8988T (cell line): ENCODE data around the gene BCHE.

Experiments used
- DNase-seq: peaks from one replicate; pipeline ENCODE4 v3.0.0; 2011

BCHE gene

DNA sequence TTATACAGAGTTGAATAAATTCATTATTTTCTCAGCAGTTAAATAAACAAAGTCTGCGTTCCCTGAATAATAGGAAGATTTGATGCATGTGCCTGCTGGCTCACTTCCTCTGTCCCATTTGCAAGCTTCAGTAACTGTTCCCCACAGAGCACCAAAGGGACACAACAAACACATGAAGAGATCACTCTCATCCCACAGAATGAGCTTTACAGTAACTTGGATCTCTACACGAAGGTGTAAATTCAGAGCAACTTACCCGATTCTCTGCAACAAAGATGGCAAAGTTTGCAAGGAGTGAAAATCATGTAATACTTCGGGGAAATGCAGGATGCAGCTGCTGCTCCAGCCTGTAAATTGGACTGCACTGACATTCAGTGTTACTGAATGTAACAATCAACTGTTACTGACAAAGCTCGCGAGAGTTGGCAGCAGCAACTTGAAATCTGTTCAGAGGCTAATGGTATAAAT is at the start of gene BCHE:
TSS of gene BCHE (minus strand) at position 366 of the 468 bp plus-strand sequence. CDS start 6,390 bp downstream, outside the sequence.
- DNase-seq, result no peak

DNA sequence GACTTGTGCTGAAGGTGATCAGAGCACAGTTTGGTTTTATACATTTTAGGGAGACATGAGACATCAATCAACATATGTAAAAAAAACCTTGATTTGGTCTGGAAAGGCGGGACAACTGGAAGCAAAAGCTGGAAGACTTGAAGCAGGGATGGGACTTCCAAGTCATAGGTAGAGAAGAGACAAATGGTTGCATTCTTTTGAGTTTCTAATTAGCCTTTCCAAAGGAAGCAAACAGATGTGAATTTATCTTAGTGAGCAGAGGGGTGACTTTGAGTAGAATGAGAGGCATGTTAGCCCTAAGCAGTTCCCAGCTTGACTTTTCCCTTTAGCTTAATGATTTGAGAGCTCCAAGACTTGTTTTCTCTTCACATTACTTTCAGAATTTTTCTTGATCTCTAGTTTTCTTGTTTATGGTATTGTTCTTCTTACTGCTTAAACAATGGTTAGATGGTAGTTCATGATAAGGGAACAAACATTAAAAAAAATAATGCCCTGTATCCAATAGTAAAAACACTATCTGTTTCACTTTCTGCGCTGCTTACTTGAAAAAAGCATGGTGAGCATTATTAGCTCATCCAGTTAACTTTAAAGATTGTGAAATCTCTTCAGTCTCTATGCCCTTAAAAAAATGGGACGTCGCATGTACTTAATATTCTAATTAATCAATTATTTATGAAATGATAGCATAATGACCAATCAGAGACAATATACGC is 48.5 kb upstream of the BCHE start:
- no peak for DNase-seq

DNA sequence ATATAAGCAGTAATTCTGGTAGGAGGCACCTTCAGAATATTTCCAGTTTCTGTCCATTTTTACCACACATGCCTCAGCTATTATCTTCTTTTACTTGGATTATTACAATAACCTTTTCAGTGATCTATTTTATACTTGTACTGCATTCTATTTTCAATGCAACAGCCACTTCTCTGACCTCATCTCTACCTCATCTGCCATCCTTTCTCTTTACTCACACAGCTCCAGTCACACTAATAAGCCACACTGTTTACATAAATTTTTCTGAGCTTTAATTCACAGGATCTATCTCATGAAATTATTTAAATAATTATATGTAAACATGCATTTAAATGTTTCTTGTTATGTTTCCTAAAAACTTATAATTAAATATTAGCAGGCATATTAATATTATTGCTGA is 47.3 kb upstream of the BCHE start:
- DNase-seq, result no peak

DNA sequence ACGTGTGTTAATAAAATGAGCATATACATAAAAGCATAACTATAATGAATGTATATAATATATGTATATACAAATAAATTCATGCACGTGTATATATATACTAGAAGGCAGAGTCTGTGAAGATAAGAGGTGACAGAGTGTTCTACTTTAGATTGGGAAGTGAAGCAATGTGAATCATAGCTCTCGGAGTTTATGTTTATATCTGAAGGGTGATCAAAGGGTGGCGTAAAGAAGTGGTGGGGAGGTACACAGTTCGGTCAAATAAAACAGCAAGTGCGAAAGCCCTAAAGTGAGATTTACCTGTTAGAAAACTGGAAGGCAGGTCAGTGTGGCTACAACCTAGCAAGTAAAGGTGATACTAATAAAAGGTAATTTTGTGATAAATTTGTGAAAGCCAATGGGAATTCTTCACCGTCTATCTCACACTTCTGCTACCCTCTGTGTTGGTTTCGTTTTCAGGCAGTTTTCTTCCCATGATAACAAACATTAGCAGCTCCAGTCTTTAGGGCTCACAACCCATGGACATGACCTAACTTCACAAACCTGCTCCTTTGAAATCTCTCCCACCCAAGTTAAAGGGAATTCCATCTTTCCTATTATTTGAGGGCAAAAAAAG is 46.7 kb upstream of the BCHE start:
- DNase-seq, result no peak

DNA sequence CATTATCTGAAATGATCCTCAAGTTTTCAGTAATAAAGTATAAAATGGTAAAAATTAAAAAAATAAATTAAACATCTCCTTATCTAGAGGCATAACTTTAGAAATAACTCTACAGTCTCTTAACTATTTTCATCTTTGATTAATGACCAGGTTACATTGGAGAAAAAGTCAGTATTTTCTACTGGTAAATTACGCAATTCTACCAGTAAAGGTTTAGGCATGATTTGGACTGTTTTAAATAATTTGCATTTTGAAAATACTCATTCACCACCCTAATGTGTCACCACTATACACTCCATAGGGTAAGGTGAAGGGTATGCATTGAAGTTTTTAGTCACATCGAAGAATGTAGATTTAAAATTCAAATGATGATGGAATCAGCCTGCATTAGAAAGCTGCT is 45.9 kb upstream of the BCHE start:
- no peak for DNase-seq

DNA sequence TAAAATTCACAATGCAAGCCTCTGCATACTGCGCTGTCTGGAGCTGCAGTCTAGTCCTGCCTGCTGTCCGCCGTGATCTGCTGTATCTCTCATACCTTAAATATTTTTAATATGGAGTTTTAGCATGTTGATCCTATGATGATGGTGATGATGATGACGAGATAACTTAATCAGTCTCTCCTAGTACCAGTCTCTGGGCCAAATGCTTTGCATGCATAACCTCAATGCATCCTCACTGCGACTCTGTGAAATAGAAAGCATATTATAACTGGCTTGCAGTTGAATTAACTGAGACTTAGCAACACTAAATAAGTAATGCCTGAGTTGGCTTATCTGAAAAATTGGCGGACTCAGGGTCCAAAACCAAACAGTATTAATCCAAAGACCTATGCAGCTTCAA is 38.4 kb upstream of the BCHE start:
- DNase-seq, result no peak

DNA sequence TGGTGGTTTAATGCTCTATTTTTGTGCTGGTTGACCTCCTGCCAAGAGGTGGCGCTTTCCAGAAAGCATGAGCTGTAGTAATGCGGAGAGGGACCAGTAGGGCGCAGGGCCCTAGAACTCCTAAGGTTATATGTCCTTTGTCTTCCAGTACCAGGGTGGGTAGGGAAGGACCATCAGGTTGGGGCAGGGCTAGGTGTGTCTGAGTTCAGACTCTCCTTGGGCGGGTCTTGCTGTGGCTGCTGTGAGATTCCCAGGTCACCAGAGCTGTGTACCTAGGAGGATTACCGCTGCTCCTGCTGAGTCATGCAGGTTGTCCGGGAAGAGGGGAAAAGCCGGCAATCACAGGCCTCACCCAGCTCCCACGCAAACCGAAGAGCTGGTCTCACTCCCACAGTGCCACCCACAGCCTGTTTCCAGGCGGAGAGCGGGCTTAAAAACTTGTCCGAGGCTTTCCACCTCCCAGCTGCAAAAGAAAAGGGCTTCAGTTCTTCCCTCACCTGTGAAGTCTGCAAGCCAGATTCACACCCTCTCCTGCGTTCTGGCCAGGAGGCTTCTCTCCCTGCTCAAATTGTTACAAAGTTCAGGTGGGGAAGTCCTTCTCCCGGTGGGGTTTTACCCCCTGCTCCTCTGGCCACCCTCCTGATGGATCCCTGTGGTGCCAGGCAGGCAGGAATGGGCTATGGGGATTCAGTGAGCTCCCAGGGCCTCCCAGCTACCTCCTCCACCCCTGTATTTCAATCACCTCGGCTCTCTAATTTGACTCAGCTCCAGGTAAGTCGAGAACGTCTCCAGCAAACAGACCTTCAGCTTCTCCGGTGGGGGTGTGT is 37.7 kb upstream of the BCHE start:
- no peak for DNase-seq

DNA sequence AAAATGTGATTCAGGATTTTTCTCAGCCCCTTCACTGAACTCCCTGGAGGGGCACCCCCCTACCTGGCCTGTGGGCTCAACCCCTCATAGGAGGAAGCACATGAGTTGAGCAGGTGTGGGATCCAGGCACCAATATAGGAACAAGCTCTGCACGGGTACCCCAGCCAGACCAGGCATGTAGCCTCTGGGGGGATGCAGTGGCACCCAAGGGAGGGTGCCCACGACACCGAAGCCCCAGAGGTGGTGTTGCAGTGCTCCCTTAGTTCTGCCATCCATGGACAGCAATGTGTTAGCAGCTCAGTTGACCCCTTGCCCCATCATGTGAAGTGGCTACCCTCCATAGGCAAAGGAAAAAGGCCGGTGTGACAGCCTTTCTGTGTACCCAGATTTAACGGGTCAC is 30.9 kb upstream of the BCHE start:
- DNase-seq, result no peak

DNA sequence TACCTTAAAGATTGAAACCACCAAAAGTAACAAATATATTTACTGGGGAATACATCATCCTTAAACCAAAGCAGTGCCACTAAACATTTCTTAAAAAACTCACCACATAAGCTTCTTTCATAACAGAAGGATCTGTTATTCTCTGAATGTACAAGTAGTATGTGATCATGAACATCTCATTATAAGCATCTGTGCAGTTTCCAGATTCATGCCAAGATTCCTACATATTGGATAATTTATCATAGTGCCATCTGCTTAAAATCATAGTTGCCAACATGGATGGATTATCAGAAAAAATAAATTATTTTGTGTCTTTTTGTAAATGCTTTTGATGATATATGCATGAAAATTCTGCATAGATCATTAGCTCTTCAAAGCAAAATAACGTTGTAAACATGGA is 21.8 kb upstream of the BCHE start:
- DNase-seq, result no peak

DNA sequence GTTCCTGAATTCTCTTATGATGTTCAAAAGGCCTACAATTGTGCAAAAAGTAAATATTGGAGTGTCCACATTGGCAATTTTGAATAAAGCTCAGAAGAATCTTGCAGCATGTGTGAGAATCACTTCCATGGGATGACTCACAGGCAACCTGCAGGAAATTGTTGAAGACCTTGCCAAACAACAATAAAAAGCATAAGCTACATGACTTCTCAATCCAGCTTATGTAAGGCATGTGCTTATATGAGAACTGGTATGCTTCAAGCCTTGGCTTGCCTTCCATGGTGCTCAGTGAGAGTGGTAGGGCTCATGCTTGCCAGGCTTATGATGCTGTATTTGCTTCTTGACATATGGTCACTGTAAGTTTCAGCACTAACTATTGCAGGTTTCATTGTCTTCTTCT is 18.4 kb upstream of the BCHE start:
- no peak for DNase-seq

DNA sequence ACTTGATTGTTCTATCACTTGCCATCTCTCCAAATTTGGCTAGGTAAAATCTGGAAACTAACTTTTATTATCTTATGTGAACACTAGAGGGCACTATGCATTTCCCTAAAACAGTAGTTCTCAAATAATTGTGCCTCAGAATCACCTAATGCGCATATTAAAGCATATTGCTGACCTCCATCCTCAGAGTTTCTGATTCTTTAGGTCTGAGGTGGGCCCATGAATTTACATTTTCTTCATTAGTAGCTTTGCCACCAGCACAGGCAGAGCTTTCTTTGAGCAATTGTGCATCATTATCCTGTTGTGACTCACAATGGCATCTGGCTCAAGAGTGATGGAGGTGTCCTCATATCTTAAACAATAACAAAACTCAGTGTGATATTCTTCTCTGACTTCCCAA is 17.5 kb upstream of the BCHE start:
- no peak for DNase-seq

DNA sequence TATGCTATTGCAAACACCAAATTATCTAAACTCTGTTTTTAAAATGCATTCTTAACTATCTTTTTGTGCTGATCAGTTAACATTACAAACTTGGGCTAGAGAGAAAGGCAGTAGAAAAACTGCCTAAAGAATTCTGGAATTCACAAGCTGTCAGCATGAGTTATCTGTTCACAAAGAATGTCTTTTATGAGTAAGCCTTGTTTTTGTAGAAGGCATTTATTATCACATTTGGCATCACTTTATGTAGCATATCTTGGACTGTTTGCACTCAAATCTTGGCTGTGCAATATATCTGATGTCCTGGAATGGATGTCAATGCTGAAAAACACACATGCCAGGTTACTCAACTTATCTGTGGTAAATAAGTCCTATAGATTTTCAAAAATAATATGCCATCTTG is 15.5 kb upstream of the BCHE start:
- no peak for DNase-seq

DNA sequence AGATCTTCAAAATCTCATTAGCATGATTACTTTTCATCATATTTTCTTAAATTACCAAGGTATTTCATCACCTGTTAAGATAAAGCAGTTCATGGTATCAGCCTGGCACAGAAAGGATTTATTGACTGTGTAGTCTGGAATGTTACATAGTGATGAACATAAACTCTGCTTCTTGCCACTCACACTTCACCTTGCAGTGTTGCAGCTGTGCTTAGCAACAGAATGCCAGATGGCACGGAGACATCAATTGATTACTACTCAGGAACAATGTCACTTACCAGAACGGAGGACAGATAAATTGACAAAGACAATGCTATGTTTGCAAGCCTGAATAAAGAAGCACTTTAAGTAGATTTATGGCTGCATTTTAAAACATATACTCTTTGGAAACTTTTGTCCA is 15.0 kb upstream of the BCHE start:
- DNase-seq, result no peak

DNA sequence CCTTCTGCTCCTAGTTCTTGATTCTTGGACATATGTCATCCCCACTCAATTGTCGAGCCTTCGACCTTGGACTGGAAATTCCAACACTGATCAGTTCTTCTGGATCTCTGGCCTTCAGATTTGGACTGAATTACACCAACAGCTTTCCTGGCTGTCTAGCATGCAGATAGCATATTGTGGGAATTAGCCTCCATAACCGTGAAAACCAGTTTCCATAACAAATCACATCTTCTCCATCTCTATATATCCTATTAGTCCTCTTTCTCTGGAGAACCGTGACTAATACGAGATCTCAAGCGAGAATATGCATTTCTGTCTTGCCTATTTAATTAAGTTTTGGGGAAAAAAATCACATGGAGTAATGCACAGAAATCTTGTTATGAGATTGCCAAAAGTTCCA is 8.8 kb upstream of the BCHE start:
- DNase-seq, result no peak

DNA sequence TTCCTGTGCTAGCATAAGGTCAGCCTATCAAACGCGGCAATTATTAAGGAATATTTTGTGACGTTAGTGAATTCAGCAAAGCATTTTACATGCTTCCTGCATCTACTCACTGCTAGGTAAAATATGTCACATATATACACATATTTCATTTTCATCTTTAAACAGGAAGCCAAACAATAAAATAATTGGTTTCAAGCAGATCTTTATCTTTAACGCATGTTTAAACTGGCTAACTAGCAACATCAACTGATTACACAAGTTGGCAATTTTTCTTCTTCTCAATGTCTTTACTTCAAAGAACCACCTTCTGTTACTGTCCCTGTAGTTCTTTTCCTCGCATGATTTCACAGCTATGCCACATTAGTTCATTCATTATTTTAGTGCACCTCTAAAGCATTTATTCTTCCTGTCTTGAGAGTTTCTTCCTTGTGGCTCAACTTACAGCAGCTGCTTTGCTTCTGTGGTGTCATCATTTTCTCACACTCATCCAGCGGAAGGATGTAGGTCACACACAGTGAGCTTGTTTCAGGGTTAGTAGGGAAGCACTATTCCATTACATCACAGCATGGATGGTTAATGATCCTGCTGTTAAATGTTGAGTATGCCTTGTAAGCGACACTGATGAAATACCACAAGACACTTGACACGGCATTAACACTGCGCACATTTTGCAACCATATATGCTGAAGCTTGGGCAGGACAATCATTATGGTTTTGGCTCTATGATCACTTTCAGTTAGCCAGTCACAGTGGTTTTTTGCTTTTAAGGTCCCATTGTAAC is 2.3 kb upstream of the BCHE start:
- no peak for DNase-seq

DNA sequence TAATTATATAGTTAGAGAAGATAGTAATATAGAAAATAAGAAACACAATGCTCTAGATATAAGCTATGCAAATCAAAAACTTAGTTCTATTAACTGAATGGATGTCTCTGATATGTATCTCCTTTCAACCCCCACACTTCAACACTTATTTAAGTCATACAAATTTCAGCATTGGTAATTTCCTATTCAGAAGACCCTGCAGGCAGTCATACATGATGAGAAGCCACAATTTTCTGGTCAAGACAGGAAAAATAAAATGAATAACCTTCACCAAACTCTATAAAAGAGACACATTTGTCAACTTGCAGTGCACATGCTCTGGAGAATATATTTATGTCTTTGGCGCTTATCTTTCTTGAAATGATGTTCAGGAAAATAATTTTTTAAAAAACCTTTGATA is 578 bp upstream of the BCHE start:
- no peak for DNase-seq

DNA sequence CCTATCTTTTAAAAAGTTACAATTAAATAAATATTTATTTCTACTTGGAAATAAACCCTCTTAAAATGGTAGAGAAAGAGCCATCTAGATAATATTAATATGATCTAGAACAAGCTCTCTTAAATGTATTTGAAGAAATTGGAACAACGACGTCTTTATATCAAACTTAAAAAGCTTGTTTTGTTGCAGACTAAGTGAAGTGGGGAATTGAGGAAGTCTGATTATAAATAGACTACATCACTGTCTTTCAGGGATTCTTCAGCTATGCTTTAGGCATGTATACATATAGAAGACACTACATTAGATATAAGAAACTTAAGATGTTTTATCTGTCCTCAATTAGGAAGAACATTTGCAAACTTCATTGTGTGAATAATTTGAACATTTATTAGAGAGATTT is 1.8 kb downstream of the BCHE start:
- no peak for DNase-seq

DNA sequence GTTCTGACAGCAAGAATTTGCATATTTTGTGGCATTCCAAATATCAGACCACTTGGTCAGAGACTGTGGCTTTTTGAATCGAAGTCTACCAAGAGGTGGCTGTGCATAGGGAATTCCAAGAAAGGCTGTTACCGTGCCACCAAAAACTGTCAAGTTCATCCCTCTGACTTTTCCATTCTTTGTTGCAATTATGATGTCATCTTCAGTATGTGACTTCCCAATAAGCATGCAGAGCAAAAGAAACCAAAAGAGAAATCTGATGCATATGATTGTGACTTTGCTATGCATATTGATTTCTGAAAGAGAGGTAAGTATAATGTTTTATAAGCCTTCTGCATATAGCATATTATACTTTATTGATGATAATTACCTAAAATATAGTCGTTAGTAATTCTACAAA is 6.5 kb downstream of the BCHE start:
- no peak for DNase-seq

DNA sequence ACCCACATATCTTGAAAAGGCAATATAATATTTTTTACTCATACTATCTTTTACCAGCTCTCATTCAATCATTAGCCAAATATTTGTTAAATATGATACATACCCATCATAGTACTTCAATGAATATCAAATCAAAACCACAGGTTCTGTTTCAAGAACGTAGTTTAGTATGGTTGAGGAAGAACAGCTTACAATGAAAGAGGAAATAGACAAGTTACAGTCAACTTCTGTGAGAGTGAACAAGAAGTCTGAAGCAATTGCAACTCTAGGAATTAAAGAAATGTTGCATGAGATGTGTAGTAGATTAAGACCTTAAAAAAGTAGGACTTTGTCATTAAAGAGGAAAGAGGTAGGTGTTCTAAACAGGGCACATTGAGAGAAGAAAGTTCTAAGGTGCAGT is 9.3 kb downstream of the BCHE start:
- no peak for DNase-seq

DNA sequence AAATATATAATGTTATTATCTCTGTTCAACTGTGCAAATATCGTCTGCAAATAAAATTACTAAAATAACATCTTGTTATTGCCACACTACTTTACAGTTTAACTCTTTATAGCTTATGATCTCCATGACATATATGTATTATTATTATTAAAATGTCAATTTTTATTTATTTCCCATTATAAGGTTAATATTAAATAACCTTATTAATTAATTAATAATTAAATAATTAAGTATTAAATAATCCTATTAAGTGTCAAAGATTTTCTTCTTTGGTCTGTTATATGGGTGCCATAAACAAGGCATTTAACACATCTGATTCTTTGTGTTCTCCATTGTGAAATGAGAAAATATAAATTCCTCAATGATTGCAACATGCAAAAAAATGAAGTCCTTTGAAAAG is 10.0 kb downstream of the BCHE start:
- no peak for DNase-seq

DNA sequence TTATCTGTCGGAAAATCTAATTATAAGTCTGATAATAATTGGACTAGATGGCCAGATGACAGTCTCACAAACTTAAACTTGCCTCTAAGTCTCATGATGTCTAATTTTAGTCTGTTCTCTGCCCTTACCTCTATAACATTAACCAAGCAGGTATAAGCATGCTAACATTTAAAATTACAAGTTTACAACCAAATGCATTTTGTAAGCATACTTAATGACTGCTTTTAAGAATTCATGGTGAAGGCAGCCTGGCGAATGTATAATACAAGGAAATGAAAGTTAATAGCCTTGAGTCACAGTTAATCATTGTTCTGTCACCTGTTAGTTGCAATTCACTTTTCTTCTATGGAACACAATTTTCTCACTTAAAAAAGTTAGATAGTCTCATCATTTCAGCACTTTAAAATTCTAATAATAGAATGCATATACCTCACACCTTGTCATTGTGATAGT is 16.5 kb downstream of the BCHE start:
- no peak for DNase-seq

DNA sequence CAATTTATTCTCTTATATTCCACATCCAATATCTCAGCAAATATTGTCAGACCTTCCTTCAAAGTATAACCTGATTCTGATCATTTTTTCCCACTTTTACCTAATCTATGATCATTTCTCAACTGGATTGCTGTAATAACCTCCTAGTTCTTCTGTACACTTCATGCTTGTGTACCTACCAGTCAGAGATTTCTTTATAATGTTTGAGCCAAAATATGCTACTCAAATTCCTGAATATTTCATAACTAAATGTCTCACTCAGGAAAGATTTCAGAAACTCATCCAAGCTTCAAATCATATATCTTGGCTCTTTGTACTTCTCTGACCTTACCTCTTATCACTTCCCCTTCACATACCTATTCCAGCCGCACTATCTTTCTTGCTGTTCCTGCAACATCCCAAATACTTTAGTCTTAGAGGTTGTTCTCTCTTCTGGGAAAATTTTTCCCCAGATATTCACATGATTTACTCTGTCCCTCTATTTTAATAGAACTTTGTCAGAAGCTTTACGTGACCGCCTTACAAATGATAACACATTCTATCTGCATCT is 20.0 kb downstream of the BCHE start:
- DNase-seq, result no peak

DNA sequence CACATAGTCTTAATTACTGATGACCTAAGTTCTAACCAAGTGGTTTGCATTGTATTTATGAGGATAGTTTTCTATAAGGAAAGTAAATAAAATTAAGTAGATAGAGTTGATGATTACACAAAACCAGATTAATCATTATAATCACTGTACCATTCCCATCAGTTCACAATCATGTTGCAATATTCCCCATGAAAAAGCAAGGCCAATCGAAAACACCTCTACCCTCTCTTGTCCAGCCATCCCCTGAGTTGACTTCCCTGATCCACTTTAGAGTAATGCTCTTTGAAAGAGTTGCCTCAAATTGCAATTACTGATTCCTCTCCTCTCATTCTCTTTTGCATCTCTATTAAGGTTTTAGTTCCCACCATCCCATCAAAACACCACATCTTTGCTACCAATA is 21.0 kb downstream of the BCHE start:
- no peak for DNase-seq
